Activated T-helper 1 cell treated with anti-CD3 and anti-CD28 coated beads, Interleukin-12 subunit alpha, Interleukin-12 subunit beta, Interleukin-2, Interleukin-4 antibody, amounts not matched to agents 30 ng/mL and 10 ng/mL and 1 ng/mL, durations not matched to agents 14 hours and 24 hours and 36 hours (primary cell): ENCODE data around the gene CHD9. TPM values are rescaled to one million over a fixed set of nuclear protein-coding genes. Genes with fewer than 3 reads are reported as not detected.

Source experiments
- DNase-seq: peaks from one replicate; pipeline ENCODE4 v3.0.0; 2021; ENCODE audit warnings: low spot score
- H3K27ac Mint-ChIP-seq: one replicate; pipeline ENCODE4 v1.8.0; 2021; ENCODE audit warnings: mild to moderate bottlenecking, mixed read lengths
- H3K27me3 Mint-ChIP-seq: one replicate; pipeline ENCODE4 v1.8.0; 2022; ENCODE audit warnings: mild to moderate bottlenecking, moderate library complexity, mixed read lengths; ENCODE audit not compliant: insufficient read depth
- H3K36me3 Mint-ChIP-seq: one replicate; pipeline ENCODE4 v1.8.0; 2021; ENCODE audit warnings: low read depth, mixed read lengths
- H3K4me1 Mint-ChIP-seq: one replicate; pipeline ENCODE4 v1.8.0; 2021; ENCODE audit warnings: low read depth, mixed read lengths
- H3K4me3 Mint-ChIP-seq: one replicate; pipeline ENCODE4 v1.8.0; 2021; ENCODE audit warnings: mild to moderate bottlenecking, moderate library complexity, mixed read lengths
- H3K9me3 Mint-ChIP-seq: one replicate; pipeline ENCODE4 v1.8.0; 2021; ENCODE audit warnings: mixed read lengths
- intact Hi-C: fragments of 100-400 bp; cut with micrococcal nuclease; formaldehyde crosslinking; loops from one replicate; pipeline ENCODE4 v1.15.1; 2024
- total RNA-seq: library from RNA; stranded (reverse); gene quantifications from 2 replicates; pipeline ENCODE4 v1.2.3, GENCODE V29; 2022

CHD9 gene
- total RNA-seq, 1 donor from 2014 or later, result 17.0 TPM

DNA sequence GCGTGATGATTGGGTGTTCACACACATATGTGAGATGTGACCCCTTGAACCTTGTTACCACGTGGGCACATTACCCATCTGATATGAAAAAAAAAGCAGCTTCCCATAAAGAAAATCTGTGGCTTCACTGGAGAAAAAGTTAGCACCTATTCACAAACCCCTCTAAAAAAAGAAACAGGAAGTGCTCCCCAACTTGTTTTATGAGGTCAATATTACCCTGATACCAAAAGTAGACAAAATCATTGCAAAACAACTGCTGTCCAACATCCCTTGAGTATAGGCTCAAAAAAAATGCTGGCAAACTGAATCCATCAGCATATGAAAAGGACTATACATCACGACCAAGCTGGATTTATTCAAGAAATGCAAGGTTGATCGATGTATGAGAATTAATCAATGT, 279.8 kb downstream of the CHD9 start:
- Mint-ChIP-seq H3K4me1 (no peaks in the 10 kb centered on the region), H3K36me3 (no peaks in the 10 kb centered on the region), H3K4me3 (no peak overlapping the region), H3K27me3 (peaks cover 8% of the 10 kb centered on the region), H3K27ac (no peak overlapping the region), H3K9me3 (peaks cover 12% of the 10 kb centered on the region)
- no peak for DNase-seq
- intact Hi-C loops, result no loop called here

DNA sequence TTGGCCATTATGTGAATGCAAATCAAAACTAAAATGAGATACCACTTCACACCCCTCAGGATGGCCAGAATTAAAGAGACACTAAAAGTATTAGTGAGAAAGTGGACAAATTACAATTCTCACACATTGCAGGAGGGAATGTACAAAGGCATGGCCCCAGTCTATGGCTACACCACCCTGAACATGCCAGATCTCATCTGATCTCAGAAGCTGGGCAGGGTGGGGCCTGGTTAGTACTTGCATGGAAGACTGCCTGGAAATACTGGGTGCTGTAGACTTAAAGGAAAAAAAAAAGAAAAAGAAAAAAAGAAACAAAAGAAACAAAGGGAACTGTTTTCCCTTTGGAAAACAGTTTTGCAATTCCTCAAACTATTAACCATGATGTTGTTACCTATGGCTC, 282.5 kb downstream of the CHD9 start:
- no peak for DNase-seq
- no peaks in the 10 kb centered on the region for H3K36me3 Mint-ChIP-seq
- peaks cover 7% of the 10 kb centered on the region for H3K9me3 Mint-ChIP-seq

GRCh38 chr16:53341792-53342191, 287.0 kb downstream of the CHD9 start:
- no peaks in the 10 kb centered on the region for H3K36me3 Mint-ChIP-seq
- no peaks in the 10 kb centered on the region for H3K4me1 Mint-ChIP-seq
- no peak overlapping the region for H3K27ac Mint-ChIP-seq
- peaks cover 9% of the 10 kb centered on the region for H3K27me3 Mint-ChIP-seq
- intact Hi-C loops, result no loop called here
- no peak for DNase-seq
- H3K4me3 Mint-ChIP-seq, result no peak overlapping the region
- H3K9me3 Mint-ChIP-seq, result no peaks in the 10 kb centered on the region

More for the DNA sequence above, 282.5 kb downstream of the CHD9 start:
- H3K4me3 Mint-ChIP-seq, result no peak overlapping the region
- H3K27me3 Mint-ChIP-seq, result peaks cover 8% of the 10 kb centered on the region
- intact Hi-C loops, result no loop called here
- no peaks in the 10 kb centered on the region for H3K4me1 Mint-ChIP-seq
- no peak overlapping the region for H3K27ac Mint-ChIP-seq

GRCh38 chr16:53355064-53355463, 300.3 kb downstream of the CHD9 start:
- Mint-ChIP-seq H3K9me3 (no peaks in the 10 kb centered on the region), H3K36me3 (no peaks in the 10 kb centered on the region), H3K4me3 (no peak overlapping the region), H3K4me1 (no peaks in the 10 kb centered on the region), H3K27me3 (peaks cover 2% of the 10 kb centered on the region), H3K27ac (no peak overlapping the region)
- intact Hi-C loops, result no loop called here
- DNase-seq, result no peak

DNA sequence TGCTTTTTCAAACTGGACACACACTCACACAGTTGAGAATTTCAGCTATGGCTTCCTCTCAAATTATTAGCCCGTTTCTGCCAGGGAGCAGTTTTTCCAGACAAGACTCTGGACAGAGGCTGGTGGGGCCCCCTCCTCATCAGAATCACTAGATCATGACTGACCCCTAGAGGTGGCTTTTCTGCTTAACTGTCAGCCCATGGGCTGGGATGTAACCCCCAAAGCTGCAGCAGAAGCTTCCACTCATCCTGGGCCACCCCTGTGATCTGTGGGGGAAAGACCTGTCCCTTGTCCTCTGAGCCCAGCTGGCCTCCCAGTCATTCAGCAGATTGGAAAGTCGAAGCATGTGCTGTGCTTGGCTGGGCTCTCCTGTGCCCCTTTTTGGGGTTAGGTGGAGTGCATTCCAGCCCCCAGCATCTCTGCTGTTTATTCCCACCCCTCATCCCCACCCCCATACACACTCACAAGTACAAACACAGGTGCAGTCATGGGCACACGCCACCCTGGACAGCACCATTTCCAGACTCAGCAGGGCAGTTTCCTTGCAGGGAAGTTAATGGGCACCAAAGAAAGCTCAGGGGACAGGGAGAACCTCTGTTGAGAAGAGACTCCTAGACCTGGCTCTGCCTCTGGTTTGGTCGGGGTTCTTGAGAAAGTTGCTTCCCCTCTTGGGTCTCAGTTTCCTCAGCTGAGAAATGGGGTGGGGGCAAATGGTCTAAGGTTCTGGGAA, 301.9 kb downstream of the CHD9 start:
- Mint-ChIP-seq H3K27me3 (peaks cover 2% of the 10 kb centered on the region), H3K9me3 (no peaks in the 10 kb centered on the region), H3K4me3 (no peak overlapping the region), H3K4me1 (no peaks in the 10 kb centered on the region), H3K36me3 (no peaks in the 10 kb centered on the region), H3K27ac (no peak overlapping the region)
- no peak for DNase-seq
- intact Hi-C loops, result no loop called here

GRCh38 chr16:53357208-53357586, 302.4 kb downstream of the CHD9 start:
- Mint-ChIP-seq H3K4me3 (no peak overlapping the region), H3K27ac (no peak overlapping the region), H3K36me3 (no peaks in the 10 kb centered on the region), H3K9me3 (no peaks in the 10 kb centered on the region), H3K4me1 (no peaks in the 10 kb centered on the region), H3K27me3 (peaks cover 2% of the 10 kb centered on the region)
- intact Hi-C loops, result no loop called here
- DNase-seq, result no peak

GRCh38 chr16:53357955-53358354, 303.2 kb downstream of the CHD9 start:
- peaks cover under 1% of the 10 kb centered on the region for H3K27me3 Mint-ChIP-seq
- no peaks in the 10 kb centered on the region for H3K4me1 Mint-ChIP-seq
- no peaks in the 10 kb centered on the region for H3K9me3 Mint-ChIP-seq
- DNase-seq, result no peak
- H3K27ac Mint-ChIP-seq, result no peak overlapping the region
- no peaks in the 10 kb centered on the region for H3K36me3 Mint-ChIP-seq
- intact Hi-C loops, result no loop called here
- H3K4me3 Mint-ChIP-seq, result no peak overlapping the region

DNA sequence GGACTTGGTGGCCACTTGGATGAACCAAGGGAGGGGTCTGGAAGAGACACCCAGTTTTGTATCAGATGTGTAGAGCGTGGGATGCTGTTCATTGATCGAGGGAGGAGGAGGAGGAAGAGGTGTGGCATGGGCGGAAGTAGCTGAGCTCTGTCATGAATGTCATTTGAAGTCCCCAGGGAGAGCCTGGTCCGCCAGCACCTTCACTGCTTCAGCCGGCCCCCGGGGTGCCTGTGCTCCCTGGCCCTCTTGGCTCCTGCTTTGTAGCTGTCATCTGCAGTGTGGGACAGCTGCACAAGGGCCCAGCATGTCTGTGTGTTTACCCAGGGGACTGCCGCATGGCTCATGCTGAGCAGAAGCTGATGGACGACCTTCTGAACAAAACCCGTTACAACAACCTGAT, 304.1 kb downstream of the CHD9 start:
- Mint-ChIP-seq H3K27me3 (no peaks in the 10 kb centered on the region), H3K4me1 (no peaks in the 10 kb centered on the region), H3K9me3 (no peaks in the 10 kb centered on the region), H3K27ac (no peak overlapping the region), H3K36me3 (no peaks in the 10 kb centered on the region), H3K4me3 (no peak overlapping the region)
- no peak for DNase-seq
- intact Hi-C loops, result no loop called here

DNA sequence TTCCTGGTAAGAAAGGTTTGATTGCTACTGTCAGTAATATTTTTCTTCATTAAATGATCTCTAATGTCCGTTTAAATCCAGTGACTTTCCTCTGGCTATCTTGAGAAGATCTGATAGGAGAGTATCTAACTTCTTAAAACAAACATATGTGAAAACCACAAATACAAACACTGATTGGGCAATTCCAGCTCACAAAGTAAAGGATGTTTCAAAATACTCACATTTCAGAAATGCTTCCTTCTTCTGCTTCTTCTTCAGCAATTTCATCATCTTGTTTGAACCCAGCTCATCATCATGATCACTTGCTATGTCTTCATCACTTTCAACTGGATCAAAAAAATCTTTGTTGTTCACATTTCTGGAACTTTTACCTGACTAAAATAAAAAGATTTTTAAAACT, 315.1 kb downstream of the CHD9 start:
- Mint-ChIP-seq H3K9me3 (no peaks in the 10 kb centered on the region), H3K4me3 (no peak overlapping the region), H3K27me3 (peaks cover 31% of the 10 kb centered on the region), H3K36me3 (no peaks in the 10 kb centered on the region), H3K27ac (no peak overlapping the region), H3K4me1 (peaks cover 20% of the 10 kb centered on the region)
- DNase-seq, result no peak
- intact Hi-C loops, result loop anchor here (5.0 kb wide), 2 partner anchors 132 to 318 kb away; partner anchors contain the start of genes AKTIP, CHD9 and CHD9NB

DNA sequence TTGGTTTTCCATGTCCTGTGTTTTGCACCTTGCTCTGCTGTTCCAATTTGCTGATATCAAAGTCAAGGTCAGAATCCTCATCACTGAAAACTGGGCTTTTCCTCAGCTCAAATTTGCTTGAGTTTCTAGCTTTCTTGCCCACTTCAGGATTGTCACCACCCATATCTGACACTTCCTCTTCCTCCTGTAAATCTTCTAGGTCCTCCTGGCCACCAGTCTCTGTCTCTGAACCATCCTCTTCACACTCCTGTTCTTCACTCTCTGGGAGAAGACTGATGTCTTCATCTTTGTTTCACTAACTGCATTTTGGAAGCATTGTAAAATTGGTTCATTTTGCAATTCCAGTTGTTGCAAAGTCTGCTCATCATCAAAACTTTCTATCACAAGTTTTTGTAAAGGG, 316.0 kb downstream of the CHD9 start:
- peaks cover 33% of the 10 kb centered on the region for H3K27me3 Mint-ChIP-seq

DNA sequence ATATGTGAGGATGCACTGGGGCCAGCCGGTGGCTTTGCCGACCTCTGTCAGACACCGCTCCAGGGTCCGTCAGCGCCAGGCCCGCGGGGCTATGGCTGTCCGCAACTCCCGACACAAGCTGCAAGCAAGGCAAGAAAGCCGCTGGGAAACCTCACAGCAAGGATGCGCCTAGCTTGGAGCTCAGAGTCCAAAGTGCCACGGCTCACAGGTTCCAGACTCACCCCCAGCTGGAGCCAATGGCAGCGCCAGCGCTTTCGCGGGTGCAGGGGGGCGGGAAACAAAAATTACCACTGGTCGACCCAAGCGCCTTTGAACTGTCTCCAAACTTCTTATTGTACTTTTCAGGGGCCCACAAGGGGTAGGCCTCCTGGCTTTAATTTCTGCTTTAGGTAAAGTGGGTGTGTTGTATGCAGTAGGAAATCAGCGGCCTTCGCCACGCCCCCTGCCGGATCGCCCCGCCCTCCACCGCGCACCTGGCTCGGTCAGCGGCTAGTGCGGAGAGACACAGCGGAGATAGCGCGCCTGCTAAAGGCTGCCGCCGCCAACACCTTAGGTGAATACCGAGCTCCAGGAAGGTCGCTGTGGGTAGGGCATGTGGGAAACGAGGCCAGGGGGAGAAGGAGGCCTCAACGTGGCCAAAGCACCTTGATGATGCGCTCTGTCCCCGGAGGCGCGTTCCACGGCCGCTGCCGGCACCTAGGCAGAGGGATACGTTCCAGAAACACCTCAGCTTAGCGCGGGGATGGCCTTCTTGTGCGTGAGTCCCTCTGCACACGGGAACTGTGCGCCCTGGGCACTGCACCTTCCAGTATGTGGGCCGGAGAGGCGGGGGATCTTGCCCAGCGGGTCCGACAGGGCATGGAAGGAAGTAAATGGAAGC, 318.4 kb downstream of the CHD9 start:
- intact Hi-C loops, result loop anchor here (1.0 to 5.0 kb wide), 4 partner anchors 62 to 331 kb away; partner anchors contain the start of genes AKTIP, CHD9, CHD9NB and FTO
- peak; percentile 64 for DNase-seq
- Mint-ChIP-seq H3K4me1 (peaks cover 20% of the 10 kb centered on the region), H3K4me3 (peak overlapping the region; percentile 82), H3K9me3 (no peaks in the 10 kb centered on the region), H3K27ac (no peak overlapping the region), H3K36me3 (no peaks in the 10 kb centered on the region), H3K27me3 (peaks cover 28% of the 10 kb centered on the region)

More for the DNA sequence above, 316.0 kb downstream of the CHD9 start:
- H3K36me3 Mint-ChIP-seq, result no peaks in the 10 kb centered on the region
- H3K4me3 Mint-ChIP-seq, result no peak overlapping the region
- DNase-seq, result no peak
- intact Hi-C loops, result loop anchor here (5.0 kb wide), 2 partner anchors 131 to 319 kb away; partner anchors contain the start of genes AKTIP, CHD9 and CHD9NB
- no peaks in the 10 kb centered on the region for H3K9me3 Mint-ChIP-seq
- H3K4me1 Mint-ChIP-seq, result peaks cover 20% of the 10 kb centered on the region
- H3K27ac Mint-ChIP-seq, result no peak overlapping the region

DNA sequence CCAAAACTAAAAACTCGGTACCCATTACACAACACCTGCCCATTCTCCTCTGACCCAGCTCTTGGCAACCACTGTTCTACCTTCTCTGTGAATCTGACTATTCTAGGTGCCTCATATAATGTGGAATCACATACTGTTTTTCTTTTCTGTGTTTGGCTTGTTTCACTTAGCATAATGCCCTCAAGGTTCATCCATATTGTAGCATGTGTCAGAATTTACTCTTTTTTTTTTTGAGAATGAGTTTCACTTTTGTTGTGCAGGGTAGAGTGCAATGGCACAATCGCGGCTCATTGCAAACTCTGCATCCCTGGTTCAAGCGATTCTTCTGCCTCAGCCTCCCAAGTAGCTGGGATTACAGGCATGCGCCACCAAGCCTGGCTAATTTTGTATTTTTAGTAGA, 320.0 kb downstream of the CHD9 start:
- peaks cover 20% of the 10 kb centered on the region for H3K4me1 Mint-ChIP-seq

DNA sequence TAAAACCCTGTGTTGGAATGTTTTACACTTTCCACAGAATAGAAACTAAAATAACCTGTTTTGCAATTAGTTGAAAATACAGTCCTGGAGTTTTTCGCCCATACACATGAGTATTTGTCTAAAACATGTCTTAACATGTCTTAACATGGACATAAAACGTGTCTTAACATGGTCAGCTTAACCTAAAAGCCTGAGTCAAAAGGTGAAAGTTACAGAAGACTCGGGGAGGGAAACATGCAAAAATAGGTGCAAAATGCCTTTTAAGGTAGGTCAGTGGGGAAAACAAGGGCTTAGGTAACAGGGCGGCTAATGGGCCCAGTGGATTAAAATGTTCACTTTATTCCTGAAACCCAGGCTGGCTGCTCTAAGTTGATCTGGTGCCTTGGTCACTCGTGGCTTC, 323.3 kb downstream of the CHD9 start:
- Mint-ChIP-seq H3K36me3 (no peaks in the 10 kb centered on the region), H3K9me3 (no peaks in the 10 kb centered on the region), H3K4me3 (no peak overlapping the region), H3K27me3 (peaks cover 18% of the 10 kb centered on the region), H3K4me1 (peaks cover 18% of the 10 kb centered on the region), H3K27ac (no peak overlapping the region)
- intact Hi-C loops, result no loop called here
- DNase-seq, result no peak

More for the DNA sequence above, 320.0 kb downstream of the CHD9 start:
- Mint-ChIP-seq H3K9me3 (no peaks in the 10 kb centered on the region), H3K36me3 (no peaks in the 10 kb centered on the region), H3K27me3 (peaks cover 19% of the 10 kb centered on the region), H3K27ac (no peak overlapping the region), H3K4me3 (peak overlapping the region; percentile 27)
- intact Hi-C loops, result loop anchor here (5.0 kb wide), 2 partner anchors 128 to 322 kb away; partner anchors contain the start of genes AKTIP, CHD9 and CHD9NB
- no peak for DNase-seq
